Stimulated activated CD8-positive, alpha-beta memory T cell treated with anti-CD3 and anti-CD28 coated beads, Interleukin-12 subunit alpha, Interleukin-12 subunit beta, amount 100 ng/mL, for 1 hour (primary cell): Measurements from ENCODE around the gene FAM78B.

Experiments
- DNase-seq: peaks from one replicate; pipeline ENCODE4 v3.0.0-alpha.2; 2020; ENCODE audit warnings: low read depth

Gene FAM78B

DNA sequence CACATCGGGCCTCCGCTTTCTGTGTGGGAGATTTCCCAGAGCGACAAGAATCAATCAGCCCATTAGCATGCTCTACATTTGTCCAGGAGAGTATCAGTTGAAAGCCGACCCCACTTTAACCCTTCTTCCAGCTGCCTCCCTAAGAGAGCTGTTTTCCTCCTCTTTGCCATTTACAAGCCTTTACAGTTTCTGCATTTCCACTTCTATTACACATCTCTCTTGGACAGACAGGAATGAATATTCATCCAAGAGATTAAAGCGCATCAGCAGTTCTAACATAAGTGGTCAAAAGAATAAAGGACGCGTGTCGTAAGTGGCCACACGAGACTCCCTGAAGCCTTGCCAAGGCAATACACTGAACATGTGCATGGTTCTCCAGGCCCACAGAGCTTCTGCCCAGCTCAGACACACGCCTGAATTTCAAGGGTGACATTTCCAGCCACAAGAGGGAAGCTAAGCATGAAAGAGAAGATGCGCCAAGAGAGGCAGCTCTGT lies 47.3 kb downstream of the FAM78B start:
- no peak for DNase-seq

DNA sequence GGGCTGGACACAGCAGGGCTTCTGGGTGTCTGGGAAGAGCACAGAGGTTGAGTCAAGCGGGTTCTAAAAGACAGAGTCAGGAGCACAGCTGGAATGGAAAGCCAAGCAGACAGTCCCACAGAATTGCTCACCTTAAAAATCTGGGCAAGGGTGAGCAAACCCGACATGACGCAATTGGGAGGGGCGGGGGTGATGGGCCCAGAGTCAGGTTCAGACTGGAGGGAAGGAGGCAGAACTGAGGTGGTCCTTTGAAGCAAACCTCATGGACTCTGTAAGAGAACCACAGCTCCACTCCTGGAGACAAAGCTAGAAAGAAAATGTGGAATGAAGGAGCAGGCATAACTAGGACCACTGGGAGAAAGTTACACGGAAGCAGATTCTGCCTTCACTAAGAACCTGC lies 49.0 kb downstream of the FAM78B start:
- no peak for DNase-seq

DNA sequence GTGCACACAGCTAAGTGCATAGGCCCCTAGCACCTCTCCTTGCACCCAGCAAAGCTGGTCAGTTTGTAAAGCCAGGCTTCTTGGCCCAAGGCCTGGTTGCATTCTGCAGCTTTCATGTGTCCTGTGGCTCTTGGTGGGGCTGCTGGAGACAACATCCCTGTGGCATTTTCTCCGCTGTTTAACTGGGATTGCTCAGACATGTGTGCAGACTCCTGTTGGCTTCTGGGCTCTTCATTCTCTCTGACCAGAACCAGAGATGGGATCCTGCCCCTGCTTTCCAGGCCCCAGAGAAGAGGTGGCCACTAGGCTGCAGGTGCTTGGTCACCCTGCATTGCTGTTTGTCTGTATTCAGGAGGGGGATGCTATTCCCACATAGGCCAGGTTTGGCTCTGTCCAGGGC lies 50.8 kb downstream of the FAM78B start:
- no peak for DNase-seq

DNA sequence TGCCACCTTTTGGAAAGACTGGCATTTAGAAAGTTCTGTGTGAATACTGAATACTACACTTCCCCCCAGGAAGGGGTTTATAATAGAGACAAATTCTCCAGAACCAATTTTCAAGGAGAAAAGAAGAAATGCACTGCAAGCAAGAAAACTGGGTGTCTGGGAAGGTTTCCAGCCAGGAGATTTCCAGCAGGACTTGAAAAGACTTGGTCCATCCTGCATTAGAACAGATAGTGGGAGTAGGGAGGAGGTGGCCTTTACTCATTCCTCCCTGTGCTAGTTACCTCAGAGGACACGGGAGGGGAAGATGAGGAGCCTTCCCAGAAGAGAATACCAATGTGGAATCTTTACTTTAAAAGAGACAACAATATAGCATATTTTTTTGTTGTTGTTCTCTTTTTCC lies 52.4 kb downstream of the FAM78B start:
- no peak for DNase-seq

DNA sequence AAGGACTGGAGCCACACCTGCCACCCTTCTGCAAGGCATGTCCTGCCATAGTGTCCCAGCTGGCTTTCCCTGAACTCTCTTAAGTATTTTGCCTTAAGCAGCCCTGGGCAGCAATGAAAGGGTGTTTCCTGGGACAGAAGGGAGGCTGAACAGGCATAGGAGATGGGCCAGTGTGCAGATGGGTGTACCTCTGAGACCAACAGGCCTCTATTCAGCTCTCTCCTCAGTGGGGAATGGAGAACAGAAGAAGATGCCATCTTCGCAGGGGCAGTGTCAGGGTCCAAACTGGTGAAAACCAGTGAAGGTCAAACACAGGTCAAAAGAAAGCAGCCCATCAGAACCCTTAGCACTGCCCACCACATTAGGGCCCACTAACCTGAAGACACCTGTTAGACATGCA lies 53.2 kb downstream of the FAM78B start:
- no peak for DNase-seq

DNA sequence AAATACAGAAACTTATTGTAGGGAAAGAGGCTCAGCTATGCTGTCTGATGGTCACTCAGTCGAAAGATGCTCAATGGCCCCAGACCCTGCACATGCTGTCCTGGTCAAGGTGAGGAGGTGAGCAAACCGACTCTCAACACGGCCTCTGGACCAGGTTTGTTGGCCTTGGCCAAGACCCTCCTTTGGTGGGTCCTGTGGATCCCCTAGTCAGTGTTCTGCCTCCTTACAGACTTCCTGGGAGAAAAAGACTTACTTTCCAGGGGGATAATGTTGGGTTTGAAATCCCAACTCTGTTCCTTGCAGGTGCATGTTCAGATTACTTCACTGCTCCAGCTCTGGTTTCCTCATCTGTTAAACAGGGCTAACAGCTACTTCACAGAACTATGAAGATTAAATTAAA lies 53.8 kb downstream of the FAM78B start:
- no peak for DNase-seq

DNA sequence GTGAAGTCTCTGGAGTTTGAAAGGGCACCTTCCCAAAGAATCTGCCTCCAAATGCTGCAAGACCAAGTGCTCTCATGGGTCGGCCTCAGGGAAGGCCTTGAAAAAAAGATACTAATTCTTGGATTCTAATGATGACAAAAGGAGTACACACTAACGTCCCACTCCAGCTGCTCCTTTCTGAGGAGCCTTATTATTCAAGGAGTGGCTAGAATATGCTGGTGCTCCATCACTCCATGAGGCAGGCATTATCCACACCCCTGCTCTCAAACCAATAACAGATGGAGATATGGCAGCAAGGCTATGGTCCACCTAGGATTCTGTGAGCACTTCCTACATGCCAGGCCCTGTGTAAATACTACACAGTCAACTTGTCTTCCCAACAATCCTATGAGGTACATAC lies 54.4 kb downstream of the FAM78B start:
- DNase-seq = no peak

DNA sequence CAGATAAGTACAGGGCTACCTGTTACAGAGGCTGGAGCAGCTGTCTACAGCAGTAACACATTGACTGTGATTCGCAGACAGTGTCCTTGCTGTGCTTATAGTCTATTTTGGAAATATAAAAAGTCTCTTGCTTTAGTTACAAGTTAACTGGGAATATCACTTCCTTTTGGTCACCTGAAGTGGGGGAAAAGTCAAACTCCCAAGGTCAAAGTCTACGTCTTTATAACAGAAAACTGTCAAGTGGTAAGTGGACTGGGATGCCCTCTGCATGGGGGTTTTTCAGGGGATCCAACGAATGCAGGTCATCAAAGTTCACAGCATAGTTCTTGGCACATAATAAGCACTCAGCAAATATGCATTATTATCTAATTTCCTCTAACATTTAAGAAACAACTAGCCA lies 55.4 kb downstream of the FAM78B start:
- no peak for DNase-seq

DNA sequence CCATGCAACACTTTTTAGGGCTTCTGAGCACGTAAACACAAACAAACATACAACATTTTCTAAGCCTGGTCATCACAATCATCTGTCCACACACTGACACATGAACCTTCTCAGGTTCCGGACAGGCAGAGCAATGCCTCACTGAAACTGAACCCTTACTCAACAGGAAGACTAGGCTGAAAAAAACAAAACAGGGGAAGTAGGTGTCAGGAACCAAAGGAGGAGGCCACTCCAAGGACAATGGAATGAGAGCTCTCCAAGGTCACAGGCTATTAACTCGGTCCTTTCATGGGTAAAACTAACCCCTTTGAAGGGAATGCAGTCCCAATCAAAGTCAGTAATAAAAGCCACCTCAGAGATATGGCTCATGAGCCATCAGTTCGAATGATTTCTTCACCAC lies 76.6 kb downstream of the FAM78B start:
- no peak for DNase-seq

DNA sequence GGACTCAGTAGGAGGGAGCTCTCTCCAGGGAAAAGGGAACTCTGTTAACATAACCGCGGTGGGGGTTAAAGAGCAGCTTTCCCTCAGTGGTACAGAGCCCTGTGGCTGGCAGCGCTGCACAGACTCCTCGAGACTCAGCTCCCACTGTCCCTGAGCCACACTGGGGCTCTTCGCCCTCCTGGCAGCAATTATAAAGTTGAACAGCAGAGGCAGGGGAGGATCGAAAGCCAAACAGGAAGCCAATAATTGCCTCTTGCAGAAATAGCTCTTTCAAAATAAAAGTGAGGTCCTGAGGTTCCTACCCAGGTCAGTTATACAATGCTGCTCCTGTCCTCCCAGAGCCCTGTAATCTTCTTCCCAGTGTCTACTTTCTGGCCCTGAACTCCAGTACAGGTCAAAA lies 77.0 kb downstream of the FAM78B start:
- no peak for DNase-seq

DNA sequence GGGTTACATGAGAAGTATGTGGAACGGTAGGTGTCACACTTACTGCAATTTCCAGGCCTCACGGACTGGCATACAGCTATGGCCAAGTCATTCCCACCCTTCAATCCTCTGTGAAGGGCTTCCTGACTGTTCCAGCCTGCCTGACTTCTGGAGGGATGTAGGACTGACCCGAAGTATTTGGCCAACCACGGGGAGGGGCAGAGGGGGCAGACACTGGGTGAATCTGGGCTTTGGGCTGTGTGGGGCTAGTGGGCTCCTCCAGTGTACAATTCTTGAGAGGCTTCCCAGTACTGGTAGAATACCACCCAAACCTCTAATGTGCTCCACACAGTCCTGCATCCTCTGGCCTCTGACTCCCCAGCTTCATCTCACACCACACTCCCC lies 78.2 kb downstream of the FAM78B start:
- no peak for DNase-seq

DNA sequence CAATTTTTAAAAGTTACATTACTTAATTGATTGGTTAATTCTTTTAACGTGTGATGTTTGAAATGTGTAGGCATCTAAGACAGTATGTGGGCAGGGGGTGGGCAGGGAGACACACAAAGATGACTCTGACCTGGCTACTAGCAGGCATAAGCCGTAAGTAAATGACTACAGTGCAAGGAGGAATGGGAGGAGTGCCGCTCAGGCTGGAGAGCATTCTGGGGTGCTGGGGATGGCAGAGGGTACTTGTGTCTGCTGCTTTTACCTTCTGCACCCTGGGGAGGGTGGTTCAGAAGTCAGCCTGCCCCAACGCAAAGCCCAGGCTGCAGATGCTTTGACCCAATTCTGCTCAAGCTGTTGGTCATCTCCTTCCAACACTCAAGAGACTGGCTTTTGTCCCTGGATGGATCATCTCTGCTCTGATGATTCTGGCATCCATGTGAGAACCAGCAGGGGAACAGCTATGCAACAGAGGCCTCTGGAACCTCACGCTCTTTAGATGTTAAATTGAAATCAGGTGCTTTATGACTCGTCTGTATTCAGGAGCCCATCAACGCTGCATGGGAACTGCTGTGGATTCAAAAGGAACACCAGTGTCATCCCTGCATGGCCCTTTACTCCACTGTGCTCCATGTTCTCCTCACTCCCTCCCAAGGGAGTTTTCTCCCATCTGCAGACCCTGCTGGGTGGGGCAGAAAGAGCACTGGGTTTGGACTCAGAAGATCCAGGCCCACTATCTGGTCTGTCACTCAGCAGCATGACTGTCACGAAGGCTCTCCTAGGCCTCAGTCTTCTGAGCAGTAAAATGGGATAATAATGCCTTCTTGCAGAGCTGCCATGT lies 78.8 kb downstream of the FAM78B start:
- DNase-seq = no peak

DNA sequence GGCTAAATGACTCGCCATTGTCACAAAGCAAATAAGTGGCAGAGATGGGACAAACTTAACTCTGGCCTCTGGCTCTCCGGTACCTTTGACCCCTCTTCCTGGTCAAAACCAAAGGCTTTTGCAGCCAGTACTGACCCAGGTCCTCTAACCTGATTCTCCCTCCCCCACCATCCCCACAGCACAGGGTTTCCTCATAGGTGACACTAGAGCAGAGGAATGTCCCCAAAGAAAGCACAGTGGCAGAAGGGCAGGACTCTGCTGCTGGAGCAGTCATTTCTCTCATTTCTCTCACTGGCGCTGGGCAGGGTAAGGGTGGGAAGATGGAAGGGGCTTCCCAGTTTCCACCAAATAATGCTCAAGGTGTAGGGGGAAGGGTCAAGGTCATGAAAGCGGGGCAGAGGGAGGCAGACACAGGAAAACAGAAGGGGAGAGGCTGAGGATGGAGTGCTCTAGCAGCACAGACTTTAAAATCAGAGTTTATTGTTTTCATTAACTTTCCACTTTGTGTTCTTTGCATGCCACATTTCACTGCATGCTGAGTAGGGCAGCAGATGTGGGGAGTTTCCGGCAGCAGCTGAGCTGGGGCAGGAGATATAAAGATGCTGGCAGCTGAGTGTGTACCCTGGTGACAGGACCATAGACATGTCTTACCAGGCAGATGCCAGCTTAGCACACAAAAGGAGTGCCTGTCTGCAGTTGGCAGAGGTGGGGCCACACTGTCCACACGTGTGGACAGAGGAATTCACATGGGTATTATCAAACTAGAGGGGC lies 80.5 kb downstream of the FAM78B start:
- DNase-seq = no peak

DNA sequence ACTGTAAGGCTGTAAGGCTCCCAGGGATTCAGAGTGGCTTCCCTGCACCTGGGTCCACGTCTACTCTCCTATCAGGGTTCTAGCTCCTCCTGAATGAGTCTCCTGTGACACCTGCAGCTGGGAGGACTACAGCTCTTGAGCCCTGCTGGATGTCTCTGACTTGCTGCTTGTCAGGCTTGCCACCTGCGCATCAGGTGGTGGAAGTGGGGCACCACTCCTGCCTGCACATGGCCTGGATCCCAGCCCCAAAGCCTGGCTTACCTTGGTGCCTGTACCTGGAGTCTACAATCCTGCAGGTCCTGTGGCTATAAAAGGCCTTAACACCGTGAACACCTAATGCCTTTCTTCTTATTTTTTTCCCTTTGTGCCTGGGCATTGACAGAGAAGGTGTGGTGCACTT lies 82.2 kb downstream of the FAM78B start:
- DNase-seq = no peak

DNA sequence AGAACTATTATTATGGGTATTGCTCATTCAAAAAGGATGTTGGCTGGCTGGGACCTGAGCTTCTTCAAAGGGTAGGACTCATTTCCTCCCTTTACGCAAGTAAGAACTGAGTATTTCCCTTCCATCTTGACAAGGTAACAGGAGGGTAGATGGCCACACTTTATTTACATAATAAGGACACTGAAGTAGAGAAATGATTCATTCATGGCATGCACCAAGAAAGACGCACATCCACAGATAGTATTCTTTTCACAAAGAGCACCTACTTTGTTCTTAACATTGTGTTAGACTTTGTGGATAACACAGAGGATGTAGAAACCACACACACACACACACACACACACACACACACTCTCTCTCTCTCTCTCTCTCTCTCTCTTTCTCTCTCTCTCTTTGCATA lies 82.9 kb downstream of the FAM78B start:
- DNase-seq = no peak

DNA sequence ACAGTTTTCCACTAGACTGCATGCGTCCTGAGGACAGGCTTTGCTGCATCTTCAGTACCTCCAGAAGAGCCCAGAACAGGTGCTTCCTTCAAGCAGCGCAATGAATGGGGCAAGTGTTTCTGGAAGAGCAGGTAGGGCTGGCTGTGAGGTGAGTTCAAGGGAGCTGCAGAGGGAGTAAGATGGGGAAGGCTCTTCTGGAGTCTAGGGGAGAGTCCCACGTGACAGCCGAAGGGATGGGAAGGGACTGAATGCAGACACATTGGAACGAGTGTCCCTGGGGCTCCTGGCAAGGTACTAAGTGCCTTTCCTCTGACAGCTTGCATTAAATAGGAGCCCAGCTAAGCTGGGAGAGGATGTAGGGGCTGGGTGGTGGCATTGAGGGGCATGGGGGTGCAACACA lies 84.2 kb downstream of the FAM78B start:
- no peak for DNase-seq

DNA sequence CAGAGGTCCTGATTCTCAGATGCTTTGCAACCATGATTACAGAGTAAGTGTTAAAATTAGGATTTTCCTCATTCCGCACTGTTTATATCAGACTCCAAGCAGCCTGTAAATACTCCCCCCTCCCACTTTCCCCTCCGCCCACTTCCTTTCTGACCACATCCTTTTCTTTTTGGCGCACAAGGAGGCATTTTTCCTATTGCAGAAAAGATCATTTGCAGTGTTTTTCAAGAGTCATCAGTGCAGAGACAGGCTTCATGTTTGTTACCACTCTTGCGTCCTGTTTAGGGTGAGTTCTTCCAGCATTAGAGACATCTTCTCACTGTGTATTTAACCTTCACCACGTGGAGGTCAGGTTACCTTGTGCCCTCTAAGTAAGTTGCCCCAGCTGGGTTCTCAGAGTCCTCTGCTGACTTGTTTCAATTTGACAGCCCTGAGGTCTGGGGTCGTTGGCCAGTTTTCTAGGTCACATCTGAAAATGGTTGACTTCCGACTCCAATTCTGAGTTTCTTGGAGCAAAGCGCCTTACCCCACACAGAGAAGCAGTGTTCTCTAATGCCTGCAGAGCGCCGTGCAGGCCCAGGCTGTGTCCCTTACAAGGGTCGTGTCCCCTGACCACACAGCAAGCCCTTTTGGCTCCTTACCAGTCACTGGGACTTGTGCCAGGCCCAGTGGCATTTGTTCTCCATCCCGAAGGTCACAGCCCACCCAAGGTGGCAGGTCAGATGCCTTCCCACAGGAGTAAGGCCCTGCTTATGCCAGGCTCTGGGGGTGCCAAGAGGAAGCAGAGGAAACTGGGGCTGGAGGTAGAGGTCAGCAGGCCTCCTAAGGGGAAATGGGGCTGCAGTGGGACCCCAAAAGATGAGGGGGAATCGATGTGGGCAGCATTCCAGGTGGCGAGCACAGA lies 85.6 kb downstream of the FAM78B start:
- DNase-seq = no peak

DNA sequence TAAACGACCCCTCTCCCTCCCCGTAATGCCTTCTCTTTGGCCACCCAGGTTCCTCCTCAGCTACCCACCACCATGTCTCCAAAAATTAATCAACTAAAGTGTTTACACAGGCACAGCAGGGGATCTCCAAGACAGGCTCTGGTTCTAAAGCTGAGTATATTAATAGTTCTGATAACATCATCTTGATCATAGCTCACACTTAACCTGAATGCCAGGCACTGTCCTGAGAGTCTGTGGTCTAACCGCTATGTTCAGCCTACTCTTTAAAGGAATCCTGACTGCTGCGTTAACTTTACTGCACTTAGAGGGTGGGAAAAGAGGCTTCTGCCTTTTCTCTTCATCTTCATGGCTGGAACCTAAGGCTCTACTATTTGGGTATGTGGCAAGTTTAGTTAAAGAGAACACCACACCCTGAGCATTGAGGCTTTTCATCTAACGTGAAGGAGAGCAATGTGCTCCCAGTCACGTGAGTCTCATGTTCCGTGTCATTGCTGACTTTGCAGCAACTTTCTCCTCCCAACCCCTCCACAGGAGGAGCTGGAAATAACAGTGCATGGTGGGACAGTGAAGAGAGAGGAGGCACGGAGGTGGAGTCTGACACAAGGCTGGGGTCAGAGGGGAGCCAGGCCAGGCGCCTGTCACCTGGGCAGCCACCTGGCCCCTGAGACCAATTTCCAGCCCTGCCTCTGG lies 86.4 kb downstream of the FAM78B start:
- DNase-seq = no peak

DNA sequence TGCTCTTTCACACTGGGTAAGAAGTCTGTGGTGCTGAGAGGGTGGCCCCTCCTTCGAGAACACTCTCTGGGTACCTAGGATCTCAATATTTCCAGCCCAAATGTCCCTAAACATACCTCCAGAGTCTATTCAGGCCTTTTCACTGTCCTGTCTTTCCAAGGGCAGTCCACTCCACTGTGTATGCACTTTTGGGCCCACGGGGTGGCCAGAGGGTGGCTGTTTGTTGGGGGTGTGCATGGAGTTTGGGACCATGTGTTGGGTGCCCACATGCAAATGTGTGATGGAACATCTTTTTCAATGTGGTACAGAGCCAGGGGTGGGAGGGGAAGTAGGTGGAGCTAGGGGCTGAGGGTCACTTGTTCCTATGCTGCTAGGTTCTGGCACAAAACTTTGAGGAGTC lies 87.5 kb downstream of the FAM78B start:
- no peak for DNase-seq

DNA sequence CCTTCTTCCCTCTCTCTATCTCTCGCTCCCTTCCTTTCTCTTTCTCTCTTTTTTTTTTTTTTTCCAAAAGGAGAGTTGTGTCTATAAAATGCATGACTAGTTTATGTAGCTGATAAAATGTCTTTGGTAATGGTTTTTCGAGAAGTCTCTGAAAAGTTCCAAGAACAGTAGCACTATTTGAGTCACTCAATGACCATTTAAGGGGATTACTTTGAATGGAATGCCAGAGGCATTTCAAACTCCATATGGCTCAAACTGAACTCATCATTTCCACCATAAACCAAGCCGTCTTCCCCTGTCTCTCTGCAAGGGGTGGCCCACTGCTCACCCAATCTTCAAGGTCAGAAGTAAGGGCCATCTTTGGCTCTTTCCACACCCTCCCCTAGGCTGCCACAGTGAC lies 93.3 kb downstream of the FAM78B start:
- no peak for DNase-seq

DNA sequence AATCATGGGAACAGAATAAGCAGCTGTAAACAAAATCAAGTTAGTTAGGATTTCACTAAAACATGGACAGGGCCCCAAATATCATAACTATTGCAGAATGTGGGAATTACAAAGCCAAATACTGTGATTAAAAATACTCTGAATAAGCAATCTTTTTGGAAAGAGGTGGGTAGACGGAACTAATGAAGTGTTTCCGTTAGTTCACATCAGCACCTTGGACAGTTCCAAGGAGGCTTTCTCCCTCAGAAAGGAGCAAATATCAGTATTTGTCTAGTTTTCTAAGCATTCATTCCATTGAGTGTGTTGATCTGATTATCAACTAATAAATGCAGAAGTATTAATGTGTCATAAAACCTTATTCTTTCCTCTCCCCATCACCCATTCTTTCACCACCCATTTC lies 97.4 kb downstream of the FAM78B start:
- DNase-seq = no peak

DNA sequence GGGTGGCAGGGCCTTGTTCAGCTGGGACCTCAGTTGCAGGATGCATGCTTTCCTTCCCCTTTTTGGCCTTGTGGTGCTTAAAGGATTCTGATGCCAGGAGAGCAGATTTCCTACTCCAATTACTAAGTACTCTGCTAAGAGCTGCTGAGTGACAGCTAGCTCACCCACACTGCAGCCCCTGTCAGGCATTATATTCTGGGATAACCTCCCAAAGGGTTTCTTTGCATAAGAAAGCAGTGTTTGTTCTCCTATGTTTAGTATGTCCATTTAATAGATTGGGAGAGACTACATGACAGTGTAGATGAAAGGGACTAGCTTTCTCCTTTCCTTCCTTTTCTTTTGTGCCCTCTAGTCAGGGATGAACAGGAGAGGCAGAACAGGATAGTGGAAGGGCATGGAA lies 100.7 kb downstream of the FAM78B start:
- DNase-seq = no peak
